Activated naive CD8-positive, alpha-beta T cell treated with anti-CD3 and anti-CD28 coated beads, Interleukin-2, amount 50 U/mL, for 24 hours (primary cell): ENCODE measurements around the gene MRAP.

Source experiments
- ATAC-seq: fragments of 150-1000 bp; cut with Tn5 transposase; one replicate; pipeline ENCODE4 v1.10.0; 2021
- DNase-seq: peaks from one replicate; pipeline ENCODE4 v3.0.0; 2021
- H3K27ac Mint-ChIP-seq: one replicate; pipeline ENCODE4 v1.8.0; 2021; ENCODE audit warnings: mild to moderate bottlenecking, mixed read lengths
- H3K27me3 Mint-ChIP-seq: one replicate; pipeline ENCODE4 v1.8.0; 2021; ENCODE audit warnings: mixed read lengths
- H3K36me3 Mint-ChIP-seq: one replicate; pipeline ENCODE4 v1.8.0; 2021; ENCODE audit warnings: low read depth, mixed read lengths
- H3K4me1 Mint-ChIP-seq: one replicate; pipeline ENCODE4 v1.8.0; 2021; ENCODE audit warnings: mixed read lengths
- H3K4me3 Mint-ChIP-seq: one replicate; pipeline ENCODE4 v1.8.0; 2021; ENCODE audit warnings: mild to moderate bottlenecking, moderate library complexity, mixed read lengths
- H3K9me3 Mint-ChIP-seq: one replicate; pipeline ENCODE4 v1.8.0; 2021; ENCODE audit warnings: mixed read lengths

Gene MRAP

DNA sequence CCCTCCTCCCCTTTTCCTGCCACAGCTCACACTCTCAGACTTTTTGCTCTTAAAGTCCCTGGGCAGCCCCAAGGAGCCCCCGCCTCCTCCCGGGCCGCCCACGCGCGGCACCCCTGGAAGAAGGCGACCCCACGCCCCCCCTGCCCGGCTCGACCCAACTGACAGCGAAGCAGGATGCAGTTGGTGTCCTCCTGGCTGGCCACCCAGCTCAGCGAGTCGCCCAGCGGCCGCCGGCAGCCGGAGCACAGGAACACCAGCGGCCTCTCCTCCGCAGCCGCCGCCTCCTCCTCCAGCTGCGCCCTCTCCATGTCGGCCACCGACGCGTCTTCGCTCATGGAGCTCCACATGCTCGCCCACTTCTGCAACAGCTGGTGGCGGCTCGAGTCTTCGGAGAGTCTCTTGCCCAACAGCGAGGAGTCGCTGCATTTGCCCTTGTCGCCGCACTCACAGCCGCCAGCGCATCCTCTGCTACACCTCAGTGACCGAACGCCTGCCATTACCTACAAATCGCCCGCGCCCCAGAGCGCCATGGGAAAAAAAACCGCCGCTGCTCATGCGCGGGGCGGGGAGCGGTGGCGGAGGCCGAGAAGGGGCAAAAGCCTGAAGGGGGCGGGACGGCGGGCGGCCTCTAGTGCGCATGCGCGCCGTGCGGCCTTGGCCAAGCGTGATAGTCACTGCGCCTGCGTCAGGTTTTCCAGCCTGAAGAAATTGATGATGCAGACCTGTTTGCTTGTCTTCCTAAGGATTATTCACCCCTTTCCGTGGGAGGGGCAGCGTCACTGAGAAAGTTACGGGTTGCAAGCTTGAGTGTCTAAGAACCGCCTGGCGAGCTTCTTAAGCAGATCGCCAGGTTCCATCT is 19.9 kb upstream of the MRAP start, which contains the start of gene MIS18A:
MIS18A (minus strand) TSS at position 532 of the 859 bp plus-strand sequence; CDS start at position 497, 35 bp downstream.
- Mint-ChIP-seq H3K27me3 (peaks cover 3% of the 10 kb centered on the region), H3K27ac (peak within 1 kb of the TSS; percentile 96), H3K4me1 (peaks cover 29% of the 10 kb centered on the region), H3K36me3 (peaks cover 19% of the 10 kb centered on the region), H3K9me3 (no peaks in the 10 kb centered on the region), H3K4me3 (peak within 1 kb of the TSS; percentile 98)
- peak; percentile 99 for DNase-seq
- peak; percentile 90 for ATAC-seq

DNA sequence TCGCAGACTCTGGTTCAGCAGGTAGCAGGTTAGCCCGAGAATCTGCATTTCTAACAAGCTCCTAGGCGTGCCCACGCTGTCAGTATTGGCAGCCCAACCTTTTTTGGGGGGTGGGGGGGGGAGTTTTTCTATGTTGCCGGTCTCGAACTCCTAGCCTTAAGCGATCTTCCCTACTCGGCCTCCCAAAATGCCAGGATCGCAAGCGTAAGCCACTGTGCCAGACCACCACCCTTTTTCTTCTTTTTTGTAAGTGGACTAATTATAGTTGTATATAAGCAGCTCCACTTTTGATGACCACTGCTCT is 19.3 kb upstream of the MRAP start:
- H3K4me1 Mint-ChIP-seq, result peaks cover 29% of the 10 kb centered on the region
- H3K27me3 Mint-ChIP-seq, result peaks cover 3% of the 10 kb centered on the region
- DNase-seq (no peak), ATAC-seq (no peak)
- H3K27ac Mint-ChIP-seq, result peak overlapping the region; percentile 96
- no peaks in the 10 kb centered on the region for H3K9me3 Mint-ChIP-seq
- H3K36me3 Mint-ChIP-seq, result peaks cover 18% of the 10 kb centered on the region
- peak overlapping the region; percentile 98 for H3K4me3 Mint-ChIP-seq

DNA sequence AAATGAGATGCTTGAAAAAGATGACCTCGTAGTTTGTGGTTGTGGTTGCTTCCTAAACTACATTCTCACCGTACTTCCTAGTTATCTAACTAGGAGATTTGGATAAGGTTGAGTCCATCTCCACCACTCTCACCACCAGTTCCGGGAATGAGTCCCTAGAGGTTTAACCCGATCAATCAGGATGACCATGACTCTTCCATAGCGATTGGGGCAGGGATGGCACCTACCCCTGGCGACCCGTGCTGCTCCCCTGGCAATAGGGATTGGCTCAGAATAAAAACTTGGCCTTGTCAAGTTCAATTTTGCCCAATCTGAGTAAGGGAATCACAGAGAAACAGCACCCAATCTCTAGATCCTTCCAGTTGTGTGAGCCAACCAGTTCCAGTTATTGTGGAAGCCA is 17.1 kb upstream of the MRAP start:
- peaks cover 28% of the 10 kb centered on the region for H3K4me1 Mint-ChIP-seq
- H3K27ac Mint-ChIP-seq, result no peak overlapping the region
- H3K36me3 Mint-ChIP-seq, result peaks cover 12% of the 10 kb centered on the region
- ATAC-seq (no peak), DNase-seq (no peak)
- peaks cover 3% of the 10 kb centered on the region for H3K27me3 Mint-ChIP-seq
- no peak overlapping the region for H3K4me3 Mint-ChIP-seq
- H3K9me3 Mint-ChIP-seq, result no peaks in the 10 kb centered on the region

DNA sequence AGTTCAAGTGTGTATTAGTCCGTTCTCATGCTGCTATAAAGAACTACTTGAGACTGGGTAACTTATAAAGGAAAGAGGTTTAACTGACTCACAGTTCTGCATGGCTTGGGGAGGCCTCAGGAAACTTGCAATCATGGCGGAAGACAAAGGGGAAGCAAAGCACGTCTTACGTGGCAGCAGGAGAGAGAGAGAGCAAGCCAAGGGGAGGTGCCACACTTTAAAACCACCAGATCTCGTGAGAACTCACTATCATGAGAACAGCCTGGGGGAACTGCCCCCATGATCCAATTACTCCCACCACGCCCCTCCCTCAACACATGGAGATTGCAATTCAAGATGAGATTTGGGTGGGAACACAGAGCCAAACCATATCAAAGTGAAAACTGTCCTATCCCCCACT is 15.7 kb upstream of the MRAP start:
- Mint-ChIP-seq H3K9me3 (no peaks in the 10 kb centered on the region), H3K27me3 (peaks cover 3% of the 10 kb centered on the region), H3K27ac (no peak overlapping the region), H3K4me3 (no peak overlapping the region), H3K4me1 (peaks cover 20% of the 10 kb centered on the region), H3K36me3 (peaks cover 12% of the 10 kb centered on the region)
- DNase-seq (no peak), ATAC-seq (no peak)

DNA sequence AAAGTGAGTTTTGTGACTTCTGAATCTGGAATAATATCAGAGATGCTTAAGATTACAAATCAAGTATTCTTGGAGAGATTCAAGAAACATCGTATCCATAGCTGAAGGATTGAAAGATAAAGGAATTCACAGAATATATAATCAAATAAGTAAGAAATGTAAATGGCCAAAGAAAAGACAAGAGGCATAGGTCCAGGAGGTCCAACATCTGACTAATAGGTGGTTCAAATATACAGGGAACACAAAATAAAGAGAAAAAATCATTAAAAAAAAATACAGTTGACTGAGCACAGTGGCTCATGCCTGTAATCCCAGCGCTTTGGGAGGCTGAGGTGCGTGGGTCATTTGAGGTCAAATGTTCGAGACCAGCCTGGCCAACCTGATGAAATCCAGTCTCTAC is 13.2 kb upstream of the MRAP start:
- H3K4me3 Mint-ChIP-seq, result no peak overlapping the region
- H3K4me1 Mint-ChIP-seq, result peaks cover under 1% of the 10 kb centered on the region
- no peaks in the 10 kb centered on the region for H3K27me3 Mint-ChIP-seq
- no peak for ATAC-seq
- no peaks in the 10 kb centered on the region for H3K9me3 Mint-ChIP-seq
- no peak overlapping the region for H3K27ac Mint-ChIP-seq
- DNase-seq, result no peak
- peaks cover 7% of the 10 kb centered on the region for H3K36me3 Mint-ChIP-seq

DNA sequence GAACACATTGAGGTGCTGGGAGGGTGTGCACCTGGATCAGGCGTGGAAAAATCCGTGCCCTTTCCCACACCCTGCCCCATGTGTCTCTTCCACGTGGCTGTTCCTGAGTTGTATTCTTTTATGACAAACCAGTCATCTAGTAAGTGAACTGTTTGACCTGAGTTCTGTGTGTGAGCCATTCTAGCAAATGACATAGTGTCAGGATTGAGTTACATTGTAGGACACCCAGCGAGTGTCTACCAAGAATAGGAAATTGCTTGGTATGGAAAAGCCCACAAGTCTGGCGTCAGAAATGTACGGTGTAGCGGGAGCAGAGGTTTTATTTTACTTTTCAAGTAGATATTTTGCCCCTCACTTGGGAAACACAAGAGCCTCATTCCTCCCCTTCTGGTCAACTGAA is 1.2 kb upstream of the MRAP start:
- Mint-ChIP-seq H3K36me3 (peaks cover 20% of the 10 kb centered on the region), H3K27me3 (no peaks in the 10 kb centered on the region), H3K27ac (no peak overlapping the region), H3K4me3 (no peak overlapping the region), H3K4me1 (no peaks in the 10 kb centered on the region), H3K9me3 (no peaks in the 10 kb centered on the region)
- no peak for ATAC-seq
- no peak for DNase-seq

DNA sequence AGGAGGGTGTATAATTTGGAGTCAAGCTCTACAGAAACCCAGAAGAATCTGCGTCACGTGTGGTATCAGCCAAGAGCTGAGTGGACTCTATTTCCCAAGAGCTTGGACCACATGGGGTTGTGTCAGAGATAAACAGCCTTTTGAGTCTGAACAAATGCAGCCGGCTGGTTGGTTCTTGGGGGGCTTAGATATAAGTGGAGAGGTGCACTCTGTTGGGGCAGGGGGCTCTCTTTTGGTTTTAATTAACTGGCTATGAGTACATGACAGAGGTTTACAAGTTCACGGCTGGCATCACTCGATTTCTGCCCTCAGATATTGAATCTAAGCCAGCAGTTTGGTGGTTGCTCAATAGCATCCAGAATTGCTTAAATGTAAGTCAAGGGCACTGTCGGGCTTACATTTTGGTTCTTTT is 501 bp upstream of the MRAP start:
- H3K4me3 Mint-ChIP-seq, result no peak overlapping the region
- no peaks in the 10 kb centered on the region for H3K9me3 Mint-ChIP-seq
- no peaks in the 10 kb centered on the region for H3K27me3 Mint-ChIP-seq
- DNase-seq, result no peak
- no peaks in the 10 kb centered on the region for H3K4me1 Mint-ChIP-seq
- no peak overlapping the region for H3K27ac Mint-ChIP-seq
- ATAC-seq, result no peak
- peaks cover 20% of the 10 kb centered on the region for H3K36me3 Mint-ChIP-seq

DNA sequence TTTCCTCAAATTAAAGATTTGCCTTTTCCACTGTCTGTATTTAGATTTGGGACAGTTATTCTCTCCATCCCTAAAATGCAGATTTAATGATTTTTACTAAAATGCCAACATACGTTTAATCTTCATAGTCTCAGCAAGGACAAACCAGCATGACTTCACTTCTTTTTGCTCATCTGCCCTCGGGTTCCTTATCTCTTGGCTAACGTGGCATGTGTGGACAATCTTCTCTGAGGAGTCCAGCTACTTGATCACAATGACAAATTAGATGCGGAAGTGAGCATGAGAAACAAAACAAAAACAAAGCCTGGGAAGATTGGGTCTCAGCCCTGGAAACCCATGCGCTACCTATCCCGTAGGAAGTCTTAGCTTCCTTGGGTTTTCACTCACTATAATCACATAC is 1.0 kb downstream of the MRAP start:
- Mint-ChIP-seq H3K9me3 (no peaks in the 10 kb centered on the region), H3K36me3 (peaks cover 22% of the 10 kb centered on the region), H3K4me3 (no peak overlapping the region), H3K4me1 (no peaks in the 10 kb centered on the region), H3K27ac (no peak overlapping the region), H3K27me3 (no peaks in the 10 kb centered on the region)
- DNase-seq, result no peak
- ATAC-seq, result no peak

DNA sequence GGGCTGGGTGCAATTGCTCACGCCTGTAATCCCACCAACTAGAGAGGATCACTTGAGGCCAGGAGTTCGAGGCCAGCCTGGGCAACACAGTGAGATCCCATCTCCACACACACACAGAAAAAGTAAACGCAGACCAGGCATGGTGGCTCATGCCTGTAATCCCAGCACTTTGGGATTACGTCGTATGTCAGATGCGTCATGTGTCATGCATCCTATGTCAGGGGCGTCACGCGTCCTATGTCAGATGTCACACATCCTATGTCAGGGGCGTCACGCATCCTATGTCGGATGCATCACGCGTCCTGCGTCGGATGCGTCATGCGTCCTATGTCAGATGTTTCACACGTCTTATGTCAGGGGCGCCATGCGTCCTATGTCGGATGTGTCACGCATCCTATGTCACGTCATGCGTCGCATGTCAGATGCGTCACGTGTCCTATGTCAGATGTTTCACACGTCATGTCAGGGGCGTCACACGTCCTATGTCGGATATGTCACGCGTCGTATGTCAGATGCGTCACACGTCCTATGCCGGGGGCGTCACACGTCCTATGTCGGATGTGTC is 1.5 kb downstream of the MRAP start:
- Mint-ChIP-seq H3K27me3 (no peaks in the 10 kb centered on the region), H3K36me3 (peaks cover 24% of the 10 kb centered on the region), H3K4me1 (no peaks in the 10 kb centered on the region), H3K9me3 (no peaks in the 10 kb centered on the region), H3K4me3 (no peak overlapping the region), H3K27ac (no peak overlapping the region)
- DNase-seq (no peak), ATAC-seq (no peak)

DNA sequence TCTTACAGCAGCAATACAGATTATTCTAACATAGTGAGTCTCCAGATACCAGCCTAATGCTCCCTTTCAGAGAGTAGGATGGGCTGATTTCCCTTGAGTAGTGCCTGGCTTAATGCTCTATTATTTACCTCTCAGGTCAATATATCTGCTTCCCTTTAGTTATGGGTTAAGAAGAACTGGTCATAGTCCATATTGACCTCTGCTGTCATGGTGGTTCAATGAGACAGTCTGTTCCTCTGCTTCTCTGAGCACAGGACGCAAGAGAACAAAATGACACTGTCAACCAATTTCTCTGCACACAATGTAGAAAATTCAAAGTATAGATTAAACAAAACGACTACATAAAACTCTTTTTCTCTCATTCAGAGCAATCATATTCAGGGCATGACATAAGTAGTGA is 2.9 kb downstream of the MRAP start:
- no peak overlapping the region for H3K27ac Mint-ChIP-seq
- H3K27me3 Mint-ChIP-seq, result no peaks in the 10 kb centered on the region
- H3K4me3 Mint-ChIP-seq, result no peak overlapping the region
- H3K36me3 Mint-ChIP-seq, result peaks cover 32% of the 10 kb centered on the region
- H3K9me3 Mint-ChIP-seq, result no peaks in the 10 kb centered on the region
- ATAC-seq (no peak), DNase-seq (no peak)
- H3K4me1 Mint-ChIP-seq, result peaks cover under 1% of the 10 kb centered on the region

DNA sequence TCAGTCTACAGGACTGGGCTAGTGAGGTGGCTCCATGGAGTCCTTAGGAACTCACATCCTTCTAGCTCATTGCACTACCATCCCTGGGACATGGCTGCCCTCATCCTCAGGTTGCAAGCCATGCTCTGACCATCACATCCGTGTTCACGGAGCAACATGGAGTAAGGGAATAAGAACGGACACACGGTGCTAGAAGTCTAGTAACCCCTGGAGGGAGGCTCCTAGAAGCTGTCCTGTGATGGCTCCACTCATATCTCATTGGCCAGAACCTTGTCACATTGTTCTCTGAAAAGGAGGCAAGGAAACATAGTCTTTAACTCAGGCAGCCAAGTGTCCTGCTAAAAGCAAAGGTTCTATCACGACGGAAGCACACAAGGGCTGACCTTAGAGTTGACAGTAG is 3.9 kb downstream of the MRAP start:
- H3K4me1 Mint-ChIP-seq, result peaks cover 1% of the 10 kb centered on the region
- no peak for DNase-seq
- no peak overlapping the region for H3K4me3 Mint-ChIP-seq
- no peaks in the 10 kb centered on the region for H3K9me3 Mint-ChIP-seq
- no peak for ATAC-seq
- no peaks in the 10 kb centered on the region for H3K27me3 Mint-ChIP-seq
- peaks cover 37% of the 10 kb centered on the region for H3K36me3 Mint-ChIP-seq
- no peak overlapping the region for H3K27ac Mint-ChIP-seq

DNA sequence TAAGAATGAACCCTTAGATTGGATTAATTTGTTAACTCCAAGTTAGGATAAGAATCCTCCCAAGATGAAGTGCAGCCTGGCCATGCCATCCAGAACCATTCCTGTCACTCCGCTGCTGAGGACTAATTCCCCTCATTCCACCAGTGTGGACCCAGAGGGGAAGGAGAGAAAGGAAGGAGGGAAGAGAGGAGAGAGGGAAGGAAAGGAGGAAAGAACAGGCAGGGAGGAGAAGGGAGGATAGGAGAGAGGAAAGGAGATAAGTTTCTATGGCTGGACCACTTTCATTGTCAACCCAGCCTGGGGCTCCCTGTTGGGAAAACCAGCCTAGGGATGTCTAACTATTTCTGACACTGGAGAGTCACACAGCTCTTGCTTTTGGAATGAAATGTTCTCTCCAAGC is 4.7 kb downstream of the MRAP start:
- Mint-ChIP-seq H3K4me1 (peaks cover 1% of the 10 kb centered on the region), H3K36me3 (peaks cover 43% of the 10 kb centered on the region), H3K9me3 (no peaks in the 10 kb centered on the region), H3K27ac (no peak overlapping the region), H3K4me3 (no peak overlapping the region), H3K27me3 (no peaks in the 10 kb centered on the region)
- no peak for ATAC-seq
- no peak for DNase-seq

DNA sequence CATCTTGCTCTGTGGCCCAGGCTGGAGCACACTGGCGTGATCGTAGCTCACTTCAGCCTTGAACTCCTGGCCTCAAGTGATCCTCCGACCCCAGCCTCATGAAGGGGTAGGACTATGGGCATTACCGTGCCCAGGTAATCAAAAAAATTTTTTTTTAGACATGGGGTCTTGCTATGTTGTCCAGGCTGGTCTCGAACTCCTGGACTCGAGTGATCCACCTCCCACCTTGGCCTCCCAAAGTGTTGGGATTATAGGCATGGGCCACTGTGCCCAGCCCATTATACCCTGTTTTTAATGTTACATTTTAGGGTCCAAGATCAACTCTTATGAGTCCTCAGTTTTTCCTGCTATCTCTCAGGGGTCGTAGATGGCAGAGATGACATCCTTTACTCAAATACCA is 6.3 kb downstream of the MRAP start:
- H3K9me3 Mint-ChIP-seq, result no peaks in the 10 kb centered on the region
- H3K4me1 Mint-ChIP-seq, result peaks cover 1% of the 10 kb centered on the region

DNA sequence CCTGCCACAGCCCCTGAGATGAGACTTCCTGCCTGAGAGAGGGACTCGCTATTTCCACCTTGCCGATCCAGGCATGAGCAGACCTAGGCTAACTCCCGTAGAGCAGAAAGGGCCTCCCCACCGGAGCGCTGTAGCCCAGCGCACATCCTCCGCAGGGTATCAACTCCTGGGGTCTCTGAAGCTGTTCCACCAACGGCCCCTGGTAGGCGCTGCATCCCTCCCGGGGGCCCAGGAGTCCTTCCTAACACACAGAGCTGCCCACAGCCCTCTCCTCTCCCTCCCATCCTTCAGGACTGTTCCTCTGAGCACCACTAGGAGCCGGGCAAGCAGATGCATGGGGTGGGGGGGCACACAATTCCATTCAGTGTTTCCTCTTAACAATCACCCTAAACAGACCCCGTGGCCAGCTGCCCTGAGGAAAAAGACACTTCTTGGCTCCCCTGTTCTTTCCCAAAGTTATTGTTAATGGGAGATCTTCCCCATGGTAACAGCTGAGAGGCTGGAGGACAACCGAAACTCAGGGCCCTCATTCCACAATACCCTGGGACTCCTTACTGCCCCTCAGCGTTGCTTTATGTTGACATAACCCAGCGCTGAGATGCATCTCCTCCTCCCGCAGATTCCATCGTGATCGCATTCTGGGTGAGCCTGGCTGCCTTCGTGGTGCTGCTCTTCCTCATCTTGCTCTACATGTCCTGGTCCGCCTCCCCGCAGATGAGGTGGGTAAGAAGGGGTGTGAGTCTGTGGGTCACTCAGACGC is 7.5 kb downstream of the MRAP start:
- no peak overlapping the region for H3K27ac Mint-ChIP-seq
- DNase-seq (no peak), ATAC-seq (no peak)
- H3K36me3 Mint-ChIP-seq, result peaks cover 38% of the 10 kb centered on the region
- H3K27me3 Mint-ChIP-seq, result no peaks in the 10 kb centered on the region
- H3K9me3 Mint-ChIP-seq, result no peaks in the 10 kb centered on the region
- peaks cover 6% of the 10 kb centered on the region for H3K4me1 Mint-ChIP-seq
- no peak overlapping the region for H3K4me3 Mint-ChIP-seq

More for the DNA sequence above, 6.3 kb downstream of the MRAP start:
- Mint-ChIP-seq H3K27me3 (no peaks in the 10 kb centered on the region), H3K27ac (no peak overlapping the region), H3K36me3 (peaks cover 42% of the 10 kb centered on the region), H3K4me3 (no peak overlapping the region)
- DNase-seq, result no peak
- no peak for ATAC-seq

DNA sequence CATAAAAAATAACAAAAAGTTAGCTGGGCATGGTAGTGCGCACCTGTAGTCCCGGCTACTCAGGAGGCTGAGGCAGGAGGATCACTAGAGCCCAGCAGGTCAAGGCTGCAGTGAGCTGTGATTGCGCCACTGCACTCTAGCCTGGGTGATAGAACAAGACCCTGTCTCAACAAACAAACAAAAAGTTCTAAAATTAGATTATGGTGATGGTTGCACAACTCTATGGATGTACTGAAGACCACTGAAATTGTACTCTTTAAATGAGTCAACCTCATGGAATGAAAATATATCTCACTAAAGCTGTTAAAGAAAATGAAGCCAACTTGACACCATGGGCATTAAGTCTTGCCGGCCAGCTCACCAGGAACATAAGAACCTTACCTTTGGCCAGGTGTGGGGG is 9.1 kb downstream of the MRAP start:
- ATAC-seq (no peak), DNase-seq (no peak)
- Mint-ChIP-seq H3K27ac (no peak overlapping the region), H3K4me1 (peaks cover 12% of the 10 kb centered on the region), H3K36me3 (peaks cover 44% of the 10 kb centered on the region), H3K9me3 (no peaks in the 10 kb centered on the region), H3K4me3 (no peak overlapping the region), H3K27me3 (no peaks in the 10 kb centered on the region)
